Progenitor cell of endocrine pancreas (in vitro differentiated cells): ENCODE data around the gene ADK. TPM values are rescaled to one million over a fixed set of nuclear protein-coding genes. Genes with fewer than 3 reads are reported as not detected.
"Not testable (repeated sequence)": the region's sequence is repeated elsewhere in the genome, so short reads cannot be mapped to it uniquely, and the experiment has no call there.

Source experiments
- DNase-seq: peaks from one replicate; pipeline ENCODE4 v3.0.0; 2021; ENCODE audit warnings: low spot score; ENCODE audit not compliant: unreplicated experiment
- H3K27ac Mint-ChIP-seq: 2 replicates; pipeline ENCODE4 v1.8.0; 2021; ENCODE audit warnings: mild to moderate bottlenecking, moderate library complexity, mixed read lengths
- H3K27me3 Mint-ChIP-seq: 2 replicates; pipeline ENCODE4 v1.8.0; 2021; ENCODE audit warnings: mixed read lengths
- H3K36me3 Mint-ChIP-seq: 2 replicates; pipeline ENCODE4 v1.8.0; 2022; ENCODE audit warnings: mixed read lengths; ENCODE audit not compliant: insufficient read depth
- H3K4me1 Mint-ChIP-seq: 2 replicates; pipeline ENCODE4 v1.8.0; 2021; ENCODE audit warnings: low read depth, mixed read lengths
- H3K4me3 Mint-ChIP-seq: 2 replicates; pipeline ENCODE4 v1.8.0; 2021; ENCODE audit warnings: low read depth, mild to moderate bottlenecking, moderate library complexity, mixed read lengths
- H3K9me3 Mint-ChIP-seq: 2 replicates; pipeline ENCODE4 v1.8.0; 2021; ENCODE audit warnings: low read depth, mixed read lengths
- total RNA-seq: library from RNA; stranded (reverse); gene quantifications from 2 replicates; pipeline ENCODE4 v1.2.1, GENCODE V29; 2021
- TF ChIP-seq, protein P1 (sequence below): fragments of 200-600 bp; sonication (generic); IDR thresholded peaks from one replicate; pipeline ENCODE4 v1.5.0; 2021; ENCODE audit warnings: antibody characterized with exemption, mild to moderate bottlenecking; ENCODE audit not compliant: unreplicated experiment

The ADK gene
- total RNA-seq, 1 donor from 2014 or later: 20.7 TPM

GRCh38 chr10:74293686-74294371 lies 142.8 kb downstream of the ADK start:
- DNase-seq: no peak
- Mint-ChIP-seq H3K27me3 (no peaks in the 10 kb centered on the region), H3K4me1 (peaks cover 5% of the 10 kb centered on the region), H3K27ac (no peak overlapping the region), H3K9me3 (no peaks in the 10 kb centered on the region), H3K36me3 (peaks cover 2% of the 10 kb centered on the region), H3K4me3 (no peak overlapping the region)
- TF ChIP-seq, protein P1, sequence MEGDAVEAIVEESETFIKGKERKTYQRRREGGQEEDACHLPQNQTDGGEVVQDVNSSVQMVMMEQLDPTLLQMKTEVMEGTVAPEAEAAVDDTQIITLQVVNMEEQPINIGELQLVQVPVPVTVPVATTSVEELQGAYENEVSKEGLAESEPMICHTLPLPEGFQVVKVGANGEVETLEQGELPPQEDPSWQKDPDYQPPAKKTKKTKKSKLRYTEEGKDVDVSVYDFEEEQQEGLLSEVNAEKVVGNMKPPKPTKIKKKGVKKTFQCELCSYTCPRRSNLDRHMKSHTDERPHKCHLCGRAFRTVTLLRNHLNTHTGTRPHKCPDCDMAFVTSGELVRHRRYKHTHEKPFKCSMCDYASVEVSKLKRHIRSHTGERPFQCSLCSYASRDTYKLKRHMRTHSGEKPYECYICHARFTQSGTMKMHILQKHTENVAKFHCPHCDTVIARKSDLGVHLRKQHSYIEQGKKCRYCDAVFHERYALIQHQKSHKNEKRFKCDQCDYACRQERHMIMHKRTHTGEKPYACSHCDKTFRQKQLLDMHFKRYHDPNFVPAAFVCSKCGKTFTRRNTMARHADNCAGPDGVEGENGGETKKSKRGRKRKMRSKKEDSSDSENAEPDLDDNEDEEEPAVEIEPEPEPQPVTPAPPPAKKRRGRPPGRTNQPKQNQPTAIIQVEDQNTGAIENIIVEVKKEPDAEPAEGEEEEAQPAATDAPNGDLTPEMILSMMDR: no peak

DNA sequence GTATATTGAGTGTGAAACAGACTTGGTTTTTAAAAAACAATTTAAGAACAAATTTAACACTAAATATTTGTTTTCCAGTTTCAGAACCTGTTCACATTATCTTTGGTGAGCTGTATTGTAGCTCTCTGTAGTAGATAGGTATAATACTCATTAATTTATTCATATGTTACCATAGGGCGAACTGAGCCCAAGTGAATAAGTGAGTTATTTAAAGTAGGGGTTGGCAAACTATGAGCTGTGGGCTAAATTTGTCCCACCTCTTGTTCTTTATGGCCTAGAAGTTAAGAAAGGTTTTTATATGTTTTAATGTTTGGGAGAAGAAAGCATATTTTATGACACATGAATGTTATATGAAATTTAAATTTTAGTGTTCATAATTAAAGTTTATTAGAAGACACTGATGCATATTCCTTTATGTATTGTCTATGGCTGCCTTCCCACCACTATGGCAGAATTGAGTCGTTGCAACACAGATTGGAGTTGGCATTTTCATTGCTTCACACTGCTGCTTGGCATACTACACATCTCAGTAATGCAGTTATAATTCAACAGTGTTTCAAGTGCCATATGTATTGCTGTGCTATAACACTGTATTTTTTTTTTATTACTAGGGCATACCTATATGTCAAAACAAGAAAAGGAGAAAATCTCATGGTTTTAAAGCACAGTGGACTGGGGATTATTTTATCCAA lies 146.5 kb downstream of the ADK start:
- Mint-ChIP-seq H3K36me3 (peaks cover 2% of the 10 kb centered on the region), H3K4me3 (no peak overlapping the region), H3K4me1 (no peaks in the 10 kb centered on the region), H3K27me3 (no peaks in the 10 kb centered on the region), H3K27ac (no peak overlapping the region), H3K9me3 (no peaks in the 10 kb centered on the region)
- DNase-seq: no peak
- TF ChIP-seq, protein P1: no peak

DNA sequence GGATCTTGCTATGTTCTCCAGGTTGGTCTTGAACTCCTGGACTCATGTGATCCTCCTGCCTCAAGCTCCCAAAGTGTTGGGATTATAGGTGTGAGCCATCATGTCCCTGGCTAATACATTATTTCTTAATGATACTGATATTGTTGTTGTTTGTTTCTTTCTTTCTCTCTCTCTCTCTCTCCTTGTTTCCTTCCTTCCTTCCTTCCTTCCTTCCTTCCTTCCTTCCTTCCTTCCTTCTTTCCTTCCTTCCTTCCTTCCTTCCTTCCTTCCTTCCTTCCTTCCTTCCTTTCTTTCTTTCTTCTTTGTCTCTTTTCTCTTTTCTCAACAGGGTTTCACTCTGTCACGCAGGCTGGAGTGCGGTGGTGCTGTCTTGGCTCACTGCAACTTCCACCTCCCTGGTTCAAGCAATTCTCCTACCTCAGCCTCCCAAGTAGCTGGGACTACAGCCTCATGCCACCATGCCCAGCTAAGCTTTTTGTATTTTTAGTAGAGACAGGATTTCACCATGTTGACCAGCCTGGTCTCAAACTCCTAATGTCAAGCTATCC lies 149.1 kb downstream of the ADK start:
- not testable (repeated sequence) for H3K36me3 Mint-ChIP-seq, H3K4me1 Mint-ChIP-seq, H3K9me3 Mint-ChIP-seq, DNase-seq, H3K27ac Mint-ChIP-seq, H3K4me3 Mint-ChIP-seq, H3K27me3 Mint-ChIP-seq

DNA sequence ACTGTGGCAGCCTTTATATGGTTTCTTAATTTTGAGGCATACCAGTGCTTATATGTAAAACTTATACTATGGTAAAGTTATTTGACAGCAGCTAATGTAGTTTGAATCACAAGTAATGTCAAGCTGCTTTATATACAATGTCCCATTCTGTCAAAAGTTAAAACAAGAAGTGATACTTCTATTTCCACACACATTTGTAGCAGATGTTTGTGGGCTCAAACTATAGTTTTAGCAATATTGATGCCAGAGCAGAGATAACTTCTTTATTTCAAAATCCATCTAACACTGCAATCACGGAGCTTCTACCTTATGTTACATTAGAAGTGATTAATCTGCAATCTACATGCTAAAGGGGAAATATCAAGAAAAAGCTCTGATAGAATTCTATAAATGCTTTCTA lies 149.6 kb downstream of the ADK start:
- Mint-ChIP-seq H3K36me3 (no peaks in the 10 kb centered on the region), H3K27me3 (no peaks in the 10 kb centered on the region), H3K27ac (no peak overlapping the region), H3K4me3 (no peak overlapping the region), H3K9me3 (no peaks in the 10 kb centered on the region), H3K4me1 (no peaks in the 10 kb centered on the region)
- no peak for DNase-seq
- TF ChIP-seq, protein P1: no peak

- H3K27me3 Mint-ChIP-seq: no peaks in the 10 kb centered on the region
- no peak overlapping the region for H3K4me3 Mint-ChIP-seq
- H3K9me3 Mint-ChIP-seq: no peaks in the 10 kb centered on the region
- H3K4me1 Mint-ChIP-seq: peaks cover 12% of the 10 kb centered on the region
- H3K27ac Mint-ChIP-seq: no peak overlapping the region
- TF ChIP-seq, protein P1: no peak
- no peaks in the 10 kb centered on the region for H3K36me3 Mint-ChIP-seq
- no peak for DNase-seq
Observed at GRCh38 chr10:74305730-74306129, 154.7 kb downstream of the ADK start.
